Stimulated activated CD8-positive, alpha-beta memory T cell treated with anti-CD3 and anti-CD28 coated beads, Interleukin-15, amount 100 ng/mL, for 1 hour (primary cell): ENCODE data around the gene CPNE1.

Experiments used
- DNase-seq: peaks from one replicate; pipeline ENCODE4 v3.0.0-alpha.2; 2020; ENCODE audit warnings: low read depth

The CPNE1 gene

GRCh38 chr20:35598899-35599775, 65.6 kb downstream of the CPNE1 start:
- no peak for DNase-seq

GRCh38 chr20:35598476-35598875, 66.2 kb downstream of the CPNE1 start:
- DNase-seq, result no peak

- DNase-seq, result no peak
Observed at GRCh38 chr20:35597186-35597585, 67.5 kb downstream of the CPNE1 start.

GRCh38 chr20:35595901-35596300, 68.8 kb downstream of the CPNE1 start:
- no peak for DNase-seq

- no peak for DNase-seq
Observed at GRCh38 chr20:35595456-35595855, 69.2 kb downstream of the CPNE1 start.

GRCh38 chr20:35592339-35592974, 72.2 kb downstream of the CPNE1 start:
- no peak for DNase-seq

GRCh38 chr20:35588397-35588796, 76.3 kb downstream of the CPNE1 start:
- no peak for DNase-seq

GRCh38 chr20:35587436-35587835, 77.3 kb downstream of the CPNE1 start:
- DNase-seq, result no peak

GRCh38 chr20:35586751-35587425, 77.8 kb downstream of the CPNE1 start:
- DNase-seq, result no peak

GRCh38 chr20:35583636-35584560, 80.8 kb downstream of the CPNE1 start:
- no peak for DNase-seq

GRCh38 chr20:35582741-35583404, 81.8 kb downstream of the CPNE1 start:
- DNase-seq, result no peak

GRCh38 chr20:35582131-35582530, 82.6 kb downstream of the CPNE1 start:
- no peak for DNase-seq

- no peak for DNase-seq
Observed at GRCh38 chr20:35579196-35579595, 85.5 kb downstream of the CPNE1 start.

GRCh38 chr20:35578469-35578868, 86.2 kb downstream of the CPNE1 start:
- DNase-seq, result no peak

- no peak for DNase-seq
Observed at GRCh38 chr20:35576816-35577215, 87.9 kb downstream of the CPNE1 start.
